Psoas muscle (tissue), 8 donors: Measurements from ENCODE around the gene GPR35. TPM values are rescaled to one million over a fixed set of nuclear protein-coding genes. Genes with fewer than 3 reads are reported as not detected.

ENCODE experiments used
- ATAC-seq, 4 donors: fragments of 200-7000 bp; cut with Tn5 transposase; one replicate each; pipeline ENCODE4 v1.9.1; 2020; ENCODE audit warnings: moderate library complexity in 3 of 4, mild to moderate bottlenecking in 2 of 4
- DNase-seq, 2 donors: peaks; one replicate each; pipeline ENCODE4 v3.0.0-alpha.2; 2020
- H3K27ac ChIP-seq: fragments of 200-600 bp; one replicate; pipeline ENCODE4 v1.8.0; 2022
- H3K27me3 ChIP-seq, 3 donors: fragments of 200-600 bp in 1 of 3; one replicate each; pipeline versions ENCODE4 v1.6.1 to v1.8.0; 2013 to 2022; ENCODE audit warnings: low read length in 2 of 3, mild to moderate bottlenecking in 2 of 3, moderate library complexity in 1 of 3; ENCODE audit not compliant: insufficient read depth in 3 of 3
- H3K36me3 ChIP-seq, 2 donors: fragments of 200-600 bp in 1 of 2; one replicate each; pipeline versions ENCODE4 v1.6.1 to v1.8.0; 2013 to 2022; ENCODE audit warnings: low read depth in 1 of 2, mild to moderate bottlenecking in 1 of 2, moderate library complexity in 1 of 2; ENCODE audit not compliant: insufficient read depth in 1 of 2
- H3K4me1 ChIP-seq: fragments of 200-600 bp; one replicate; pipeline ENCODE4 v1.8.0; 2022
- H3K4me3 ChIP-seq: fragments of 200-600 bp; one replicate; pipeline ENCODE4 v1.8.0; 2022; ENCODE audit warnings: mild to moderate bottlenecking
- H3K9me3 ChIP-seq: fragments of 200-600 bp; one replicate; pipeline ENCODE4 v1.8.0; 2022
- WGBS, 3 donors: extraction: QIAGEN DNeasy Blood & Tissue Kit; methylation state at CpG; one replicate each; pipeline versions ENCODE4 v1.1.6 to v1.1.7; 2013; 5-methylcytosine and 5-hydroxymethylcytosine counted together
- intact Hi-C, 2 donors: fragments of 100-400 bp; cut with DNase I; formaldehyde crosslinking; loops; one replicate each; pipeline versions ENCODE4 v1.11.0 to v1.14.2; 2022
- polyA plus RNA-seq, 3 donors: library from polyadenylated mRNA; stranded (reverse); fragments of 200-250 nt; gene quantifications; one replicate each; pipeline ENCODE4 v1.2.3, GENCODE V29; 2013
- total RNA-seq, 4 donors: library from RNA; stranded (reverse); fragmentation: NEBNext Ultra II Directional in 2 of 4; extraction: Animal tissue kit (Norgen Biotek cat#: 25700) in 2 of 4; gene quantifications; one replicate each; pipeline versions ENCODE4 v1.2.1 to v1.2.4, GENCODE V29; 2021 to 2023
- TF ChIP-seq, protein P1 (sequence below): fragments of 200-600 bp; IDR thresholded peaks from one replicate; pipeline ENCODE4 v1.8.0; 2022; ENCODE audit warnings: antibody characterized with exemption
- donor health status: healthy with polysubstance abuse.
- donor health status: DM: no; HTN: no; CAD: no; lungs with moderate emphysema.
- donor health status: Bipolar disorder and iron deficiency.
- donor health status: healthy.
- donor health status: DM: yes; HTN: yes; CAD: no.
- donor health status: DM: no; HTN: no; CAD: no.
- donor health status: DM: no; HTN: no; CAD: no.
- donor health status: DM: yes; HTN: yes; CAD: no.

Gene GPR35
- total and polyA plus RNA-seq, 7 donors = 0.30 to 0.92 (median 0.58) TPM

DNA sequence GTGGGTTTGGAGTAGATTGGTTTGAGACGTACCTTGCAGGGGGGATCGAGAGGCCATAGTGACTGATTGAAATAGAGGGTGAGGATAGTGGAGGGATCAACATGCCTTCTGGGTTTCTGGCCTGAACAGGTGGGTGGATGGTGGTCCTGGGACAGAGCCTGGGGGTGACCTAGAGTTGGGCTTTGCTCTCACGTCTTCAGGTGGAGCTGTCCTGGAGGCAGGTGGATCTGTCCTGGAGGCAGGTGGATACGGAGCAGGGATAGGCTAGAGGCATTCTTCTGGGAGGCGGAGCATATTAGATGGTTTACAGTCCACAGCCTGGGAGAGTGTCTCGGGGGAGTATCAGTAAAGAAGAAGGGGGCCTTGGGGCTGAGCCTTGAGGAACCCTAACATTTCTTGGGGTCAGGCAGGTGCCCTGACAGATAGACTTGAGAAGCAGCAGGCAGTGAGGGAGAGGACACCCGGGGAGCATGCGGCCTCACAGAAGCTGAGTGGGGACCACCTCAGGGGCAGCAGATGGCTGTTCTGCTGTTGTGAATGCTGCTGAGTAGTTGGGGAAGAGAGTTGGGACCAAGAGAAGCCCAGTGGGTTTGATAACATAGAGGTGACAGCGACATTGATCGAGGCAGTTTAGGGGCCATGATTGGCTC, 37.1 kb upstream of the GPR35 start:
- H3K27ac ChIP-seq = no peak overlapping the region
- intact Hi-C loops = loop anchor here in 1 of 2 donors (10.0 kb wide), 1 partner anchor 407 kb away; the partner anchor contains the start of gene SNED1
- ATAC-seq = no peak
- H3K27me3 ChIP-seq = no peaks in the 10 kb centered on the region
- 80 to 84% (median 83%) methylated on average over 10 of the region's 10 CpGs for WGBS, 3 donors
- peaks cover 0 to 36% of the 10 kb centered on the region in 2 donors for H3K36me3 ChIP-seq
- peaks cover 28% of the 10 kb centered on the region for H3K4me1 ChIP-seq
- H3K4me3 ChIP-seq = peak overlapping the region; percentile 95
- TF ChIP-seq, protein P1, sequence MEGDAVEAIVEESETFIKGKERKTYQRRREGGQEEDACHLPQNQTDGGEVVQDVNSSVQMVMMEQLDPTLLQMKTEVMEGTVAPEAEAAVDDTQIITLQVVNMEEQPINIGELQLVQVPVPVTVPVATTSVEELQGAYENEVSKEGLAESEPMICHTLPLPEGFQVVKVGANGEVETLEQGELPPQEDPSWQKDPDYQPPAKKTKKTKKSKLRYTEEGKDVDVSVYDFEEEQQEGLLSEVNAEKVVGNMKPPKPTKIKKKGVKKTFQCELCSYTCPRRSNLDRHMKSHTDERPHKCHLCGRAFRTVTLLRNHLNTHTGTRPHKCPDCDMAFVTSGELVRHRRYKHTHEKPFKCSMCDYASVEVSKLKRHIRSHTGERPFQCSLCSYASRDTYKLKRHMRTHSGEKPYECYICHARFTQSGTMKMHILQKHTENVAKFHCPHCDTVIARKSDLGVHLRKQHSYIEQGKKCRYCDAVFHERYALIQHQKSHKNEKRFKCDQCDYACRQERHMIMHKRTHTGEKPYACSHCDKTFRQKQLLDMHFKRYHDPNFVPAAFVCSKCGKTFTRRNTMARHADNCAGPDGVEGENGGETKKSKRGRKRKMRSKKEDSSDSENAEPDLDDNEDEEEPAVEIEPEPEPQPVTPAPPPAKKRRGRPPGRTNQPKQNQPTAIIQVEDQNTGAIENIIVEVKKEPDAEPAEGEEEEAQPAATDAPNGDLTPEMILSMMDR = no peak
- H3K9me3 ChIP-seq = no peaks in the 10 kb centered on the region
- peak in 1 of 2 donors; percentile 5 for DNase-seq

GRCh38 chr2:240588669-240589068, 36.6 kb upstream of the GPR35 start:
- peaks cover 28% of the 10 kb centered on the region for H3K4me1 ChIP-seq
- H3K4me3 ChIP-seq = no peak overlapping the region
- TF ChIP-seq, protein P1 = no peak
- H3K27me3 ChIP-seq = no peaks in the 10 kb centered on the region
- DNase-seq (peak in 1 of 2 donors; percentile 22), ATAC-seq (no peak)
- WGBS, 3 donors = 77 to 80% (median 80%) methylated on average over 4 of the region's 4 CpGs
- H3K9me3 ChIP-seq = no peaks in the 10 kb centered on the region
- peaks cover 0 to 42% of the 10 kb centered on the region in 2 donors for H3K36me3 ChIP-seq
- intact Hi-C loops = loop anchor here in 1 of 2 donors (10.0 kb wide), 1 partner anchor 406 kb away; the partner anchor contains the start of gene SNED1
- H3K27ac ChIP-seq = no peak overlapping the region

GRCh38 chr2:240589375-240589774, 35.9 kb upstream of the GPR35 start:
- intact Hi-C loops = loop anchor here in 1 of 2 donors (10.0 kb wide), 1 partner anchor 405 kb away; the partner anchor contains the start of gene SNED1
- H3K36me3 ChIP-seq = peaks cover 0 to 47% of the 10 kb centered on the region in 2 donors

DNA sequence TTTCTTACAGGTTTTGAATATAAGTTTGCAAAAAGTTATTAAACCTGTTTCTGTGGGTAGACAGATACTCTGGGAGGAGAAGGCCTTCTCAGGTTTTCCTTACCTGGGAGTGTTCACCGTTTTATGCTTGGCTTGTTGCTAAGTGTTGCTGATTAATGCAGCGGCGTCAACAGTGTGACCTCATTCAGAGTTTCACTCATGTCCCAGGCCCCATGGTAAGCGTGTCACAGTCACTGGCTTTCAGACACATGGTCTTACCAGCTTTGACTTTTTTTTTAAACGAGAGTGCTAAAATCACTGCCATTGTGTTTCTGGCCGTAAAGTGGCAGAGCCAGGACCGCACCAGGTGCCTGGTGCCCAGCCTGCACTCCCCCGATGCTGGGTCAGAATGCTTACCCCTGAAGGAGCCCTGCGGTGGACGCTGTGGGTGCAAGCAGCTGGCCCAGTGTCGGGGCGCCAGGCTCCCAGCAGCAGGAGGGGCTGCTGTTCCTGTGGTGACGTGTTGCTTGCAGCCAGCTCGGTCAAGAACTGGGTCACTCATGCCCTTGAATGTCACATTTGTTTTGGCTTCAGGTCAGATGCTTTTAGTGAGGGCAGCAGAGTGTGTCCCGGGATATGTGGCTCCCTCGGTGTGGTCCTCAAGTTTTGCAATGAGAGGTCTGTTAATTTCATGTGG, 35.3 kb upstream of the GPR35 start:
- Histone ChIP-seq H3K9me3 (no peaks in the 10 kb centered on the region), H3K27me3 (no peaks in the 10 kb centered on the region), H3K4me3 (no peak overlapping the region), H3K36me3 (peaks cover 0 to 47% of the 10 kb centered on the region in 2 donors), H3K27ac (no peak overlapping the region), H3K4me1 (peaks cover 15% of the 10 kb centered on the region)
- ATAC-seq = no peak
- peak; percentile 7 to 39 for DNase-seq
- TF ChIP-seq, protein P1 = no peak
- intact Hi-C loops = loop anchor here in 1 of 2 donors (10.0 kb wide), 1 partner anchor 405 kb away; the partner anchor contains the start of gene SNED1
- WGBS, 3 donors = 71 to 86% (median 75%) methylated on average over 16 of the region's 16 CpGs

More at GRCh38 chr2:240589375-240589774, 35.9 kb upstream of the GPR35 start:
- no peak overlapping the region for H3K4me3 ChIP-seq
- ATAC-seq (no peak), DNase-seq (peak in 1 of 2 donors; percentile 4)
- H3K9me3 ChIP-seq = no peaks in the 10 kb centered on the region
- no peaks in the 10 kb centered on the region for H3K27me3 ChIP-seq
- TF ChIP-seq, protein P1 = no peak
- 80 to 84% (median 81%) methylated on average over 14 of the region's 14 CpGs for WGBS, 3 donors
- no peak overlapping the region for H3K27ac ChIP-seq
- peaks cover 21% of the 10 kb centered on the region for H3K4me1 ChIP-seq
